T-helper 17 cell (primary cell): ENCODE measurements around the gene HPDL. TPM values are rescaled to one million over a fixed set of nuclear protein-coding genes. Genes with fewer than 3 reads are reported as not detected.
A peak's percentile ranks its signal among the peaks of the same experiment; 100 is the strongest.
"Not testable (repeated sequence)": the region's sequence is repeated elsewhere in the genome, so short reads cannot be mapped to it uniquely, and the experiment has no call there.

ENCODE experiments used
- ATAC-seq: fragments of 150-1000 bp; cut with Tn5 transposase; 2 replicates; pipeline ENCODE4 v1.10.0; 2021; ENCODE audit warnings: mild to moderate bottlenecking, moderate library complexity
- DNase-seq, 3 donors: peaks; one replicate each; pipeline versions ENCODE4 v3.0.0 to v3.0.0-alpha.2; 2020 to 2021
- H3K9me3 ChIP-seq: one replicate; pipeline ENCODE4 v1.7.0; 2013; ENCODE audit warnings: low read length, mild to moderate bottlenecking; ENCODE audit not compliant: control insufficient read depth, poor library complexity, severe bottlenecking
- H3K27ac Mint-ChIP-seq: one replicate; pipeline ENCODE4 v1.8.0; 2022; ENCODE audit warnings: mild to moderate bottlenecking, moderate library complexity, mixed read lengths
- H3K27me3 Mint-ChIP-seq: one replicate; pipeline ENCODE4 v1.8.0; 2022; ENCODE audit warnings: mixed read lengths
- H3K36me3 Mint-ChIP-seq: one replicate; pipeline ENCODE4 v1.8.0; 2022; ENCODE audit warnings: low read depth, mixed read lengths
- H3K4me1 Mint-ChIP-seq: one replicate; pipeline ENCODE4 v1.8.0; 2022; ENCODE audit warnings: mild to moderate bottlenecking, mixed read lengths
- H3K4me3 Mint-ChIP-seq: one replicate; pipeline ENCODE4 v1.8.0; 2022; ENCODE audit warnings: mild to moderate bottlenecking, moderate library complexity, mixed read lengths
- total RNA-seq, 4 donors: library from RNA in 2 of 4; stranded (reverse) in 2 of 4; gene quantifications; one replicate each; pipeline ENCODE4 v1.2.3 and lab custom pipeline; 2022 to 2026

HPDL gene
- under 1 TPM; 0.17 to 0.21 TPM for total RNA-seq
- total RNA-seq (lab: John Stamatoyannopoulos, UW): 0.23 to 0.70 reads per million in 2 donors

DNA sequence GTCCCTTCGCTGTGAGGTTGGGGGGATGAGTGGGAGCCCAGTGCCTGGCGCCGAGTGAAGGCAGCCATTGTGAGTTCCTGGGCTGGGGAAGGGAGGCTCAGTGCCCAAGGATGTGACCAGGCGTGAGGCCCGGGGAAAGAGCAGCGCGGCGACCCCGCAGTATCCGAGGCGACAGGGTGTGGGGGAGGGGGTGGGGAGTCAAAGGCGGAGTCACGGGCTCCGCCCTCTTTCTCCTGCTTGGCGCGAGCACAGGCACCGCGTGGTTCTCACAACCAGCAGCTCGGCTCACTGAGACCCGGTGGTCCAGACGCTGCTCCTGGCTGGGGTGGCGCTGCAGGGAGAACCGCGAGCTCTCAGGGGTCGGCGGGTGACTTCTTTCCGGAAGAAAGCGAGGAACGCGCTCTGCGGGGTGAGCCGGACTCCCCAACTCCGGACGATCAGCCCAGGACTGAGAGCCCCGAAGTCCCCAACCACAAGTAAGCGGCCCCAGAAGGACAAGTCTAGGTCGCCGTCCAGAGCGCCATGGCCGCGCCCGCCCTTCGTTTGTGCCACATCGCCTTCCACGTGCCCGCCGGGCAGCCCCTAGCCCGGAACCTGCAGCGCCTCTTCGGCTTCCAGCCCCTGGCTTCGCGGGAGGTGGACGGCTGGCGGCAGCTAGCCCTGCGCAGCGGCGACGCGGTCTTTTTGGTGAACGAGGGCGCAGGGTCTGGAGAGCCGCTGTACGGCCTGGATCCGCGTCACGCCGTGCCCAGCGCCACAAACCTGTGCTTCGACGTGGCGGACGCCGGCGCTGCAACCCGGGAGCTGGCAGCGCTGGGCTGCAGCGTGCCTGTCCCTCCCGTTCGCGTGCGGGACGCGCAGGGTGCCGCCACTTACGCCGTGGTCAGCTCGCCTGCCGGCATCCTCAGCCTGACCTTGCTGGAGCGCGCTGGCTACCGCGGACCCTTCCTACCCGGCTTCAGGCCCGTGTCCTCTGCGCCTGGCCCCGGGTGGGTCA, at the start of gene HPDL:
Gene HPDL (plus strand): TSS at position 269 of the 997 bp plus-strand sequence. CDS start 254 bp downstream, at position 523.
- Mint-ChIP-seq H3K27ac (peak within 1 kb of the TSS; percentile 90), H3K4me1 (peaks cover 3% of the 10 kb centered on the region), H3K27me3 (no peaks in the 10 kb centered on the region), H3K36me3 (no peaks in the 10 kb centered on the region), H3K4me3 (peak within 1 kb of the TSS; percentile 91)
- ATAC-seq: peak; percentile 79
- no peaks in the 10 kb centered on the region for H3K9me3 ChIP-seq
- peak in 2 of 3 donors; percentile 29 to 35 for DNase-seq

GRCh38 chr1:45282351-45282750, 44.3 kb upstream of the HPDL start:
- no peaks in the 10 kb centered on the region for H3K9me3 ChIP-seq
- ATAC-seq (no peak), DNase-seq (no peak)
- H3K4me1 Mint-ChIP-seq: peaks cover 4% of the 10 kb centered on the region
- H3K4me3 Mint-ChIP-seq: no peak overlapping the region
- peak overlapping the region; percentile 39 for H3K27ac Mint-ChIP-seq
- H3K36me3 Mint-ChIP-seq: peaks cover 5% of the 10 kb centered on the region
- peaks cover 28% of the 10 kb centered on the region for H3K27me3 Mint-ChIP-seq

- not testable (repeated sequence) for H3K4me3 Mint-ChIP-seq, H3K4me1 Mint-ChIP-seq, H3K27ac Mint-ChIP-seq, H3K36me3 Mint-ChIP-seq, DNase-seq, H3K9me3 ChIP-seq, ATAC-seq
- peaks cover 19% of the 10 kb centered on the region for H3K27me3 Mint-ChIP-seq
Measured at GRCh38 chr1:45284858-45285257, 41.8 kb upstream of the HPDL start.

DNA sequence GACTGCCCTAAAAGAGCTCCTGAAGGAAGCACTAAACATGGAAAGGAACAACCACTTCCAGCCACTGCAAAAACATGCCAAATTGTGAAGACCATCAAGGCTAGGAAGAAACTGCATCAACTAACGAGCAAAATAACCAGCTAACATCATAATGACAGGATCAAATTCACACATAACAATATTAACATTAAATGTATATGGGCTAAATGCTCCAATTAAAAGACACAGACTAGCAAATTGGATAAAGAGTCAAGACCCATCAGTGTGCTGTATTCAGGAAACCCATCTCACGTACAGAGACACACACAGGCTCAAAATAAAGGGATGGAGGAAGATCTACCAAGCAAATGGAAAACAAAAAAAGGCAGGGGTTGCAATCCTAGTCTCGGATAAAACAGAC, 40.2 kb upstream of the HPDL start:
- not testable (repeated sequence) for H3K4me3 Mint-ChIP-seq, H3K27ac Mint-ChIP-seq, DNase-seq, H3K4me1 Mint-ChIP-seq, H3K36me3 Mint-ChIP-seq, ATAC-seq, H3K9me3 ChIP-seq
- peaks cover 14% of the 10 kb centered on the region for H3K27me3 Mint-ChIP-seq

- not testable (repeated sequence) for DNase-seq, H3K4me3 Mint-ChIP-seq, ATAC-seq, H3K9me3 ChIP-seq, H3K4me1 Mint-ChIP-seq, H3K36me3 Mint-ChIP-seq, H3K27me3 Mint-ChIP-seq
- peak overlapping the region; percentile 43 for H3K27ac Mint-ChIP-seq
Measured at GRCh38 chr1:45291002-45291401, 35.7 kb upstream of the HPDL start.

DNA sequence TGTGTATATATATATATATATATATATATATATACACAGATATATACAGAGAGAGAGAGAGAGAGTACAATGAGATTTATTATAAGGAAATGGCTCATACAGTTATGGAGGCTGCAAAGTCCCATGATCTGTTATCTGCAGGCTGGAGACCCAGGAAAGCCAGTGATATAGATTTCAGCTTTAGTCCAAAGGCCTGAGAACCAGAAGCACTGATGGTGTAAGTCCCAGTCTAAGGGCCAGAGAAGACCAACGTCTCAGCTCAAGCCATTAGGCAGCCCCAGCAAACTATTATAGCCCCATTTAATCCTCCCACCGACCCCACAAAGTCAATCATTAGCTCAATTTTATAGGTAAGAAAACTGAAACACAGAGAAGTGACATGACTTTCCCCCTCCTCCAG, 35.0 kb upstream of the HPDL start:
- Mint-ChIP-seq H3K4me1 (peaks cover 3% of the 10 kb centered on the region), H3K27ac (peak overlapping the region; percentile 43), H3K4me3 (no peak overlapping the region), H3K36me3 (no peaks in the 10 kb centered on the region), H3K27me3 (no peaks in the 10 kb centered on the region)
- no peak for DNase-seq
- no peak for ATAC-seq
- H3K9me3 ChIP-seq: no peaks in the 10 kb centered on the region

GRCh38 chr1:45297666-45298356, 28.9 kb upstream of the HPDL start:
- Mint-ChIP-seq H3K4me3 (no peak overlapping the region), H3K4me1 (peaks cover 9% of the 10 kb centered on the region), H3K27ac (no peak overlapping the region), H3K27me3 (no peaks in the 10 kb centered on the region), H3K36me3 (no peaks in the 10 kb centered on the region)
- no peaks in the 10 kb centered on the region for H3K9me3 ChIP-seq
- DNase-seq (no peak), ATAC-seq (no peak)

- H3K9me3 ChIP-seq: no peaks in the 10 kb centered on the region
- no peak for DNase-seq
- no peak overlapping the region for H3K4me3 Mint-ChIP-seq
- no peaks in the 10 kb centered on the region for H3K36me3 Mint-ChIP-seq
- H3K27ac Mint-ChIP-seq: no peak overlapping the region
- H3K4me1 Mint-ChIP-seq: peaks cover 12% of the 10 kb centered on the region
- H3K27me3 Mint-ChIP-seq: no peaks in the 10 kb centered on the region
- no peak for ATAC-seq
Measured at GRCh38 chr1:45299296-45299695, 27.4 kb upstream of the HPDL start.

DNA sequence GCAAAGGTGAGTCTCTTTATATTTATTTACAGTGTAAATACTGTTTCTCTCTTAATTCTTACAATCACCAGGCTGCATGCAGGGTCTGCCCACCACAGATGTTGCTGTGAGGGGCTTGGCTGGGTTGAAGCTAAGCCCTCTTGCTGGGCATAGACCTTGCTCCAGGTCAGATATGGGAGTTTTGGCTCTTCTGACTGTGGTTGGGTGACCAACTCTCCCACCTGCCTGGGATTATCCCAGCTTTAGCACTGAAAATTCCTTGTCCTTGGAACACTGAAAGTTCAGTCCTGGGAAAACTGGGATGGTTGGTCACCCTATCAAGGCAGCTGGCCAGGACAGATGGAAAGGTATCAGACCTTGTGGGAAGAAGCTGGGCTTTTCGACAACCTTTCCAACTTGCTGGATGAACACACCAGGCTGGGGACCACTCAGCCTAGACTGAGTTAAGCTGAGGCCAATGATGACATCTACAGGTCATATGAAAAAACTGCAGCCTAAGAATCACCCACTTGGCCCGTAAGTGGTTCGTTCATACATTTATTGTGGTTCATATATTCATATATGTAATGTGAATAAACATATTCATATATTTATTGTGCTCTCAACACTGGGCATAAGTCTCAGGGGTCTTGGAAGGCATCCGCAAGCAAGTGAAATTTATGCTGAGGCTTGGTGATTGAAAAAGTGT, 26.6 kb upstream of the HPDL start:
- ATAC-seq: no peak
- H3K4me3 Mint-ChIP-seq: no peak overlapping the region

GRCh38 chr1:45300669-45300997, 26.1 kb upstream of the HPDL start:
- no peaks in the 10 kb centered on the region for H3K9me3 ChIP-seq
- H3K27ac Mint-ChIP-seq: peak overlapping the region; percentile 66
- peaks cover 21% of the 10 kb centered on the region for H3K4me1 Mint-ChIP-seq
- no peaks in the 10 kb centered on the region for H3K27me3 Mint-ChIP-seq
- DNase-seq: no peak
- H3K4me3 Mint-ChIP-seq: no peak overlapping the region
- ATAC-seq: no peak
- H3K36me3 Mint-ChIP-seq: no peaks in the 10 kb centered on the region

More for the DNA sequence above, 26.6 kb upstream of the HPDL start:
- H3K27me3 Mint-ChIP-seq: no peaks in the 10 kb centered on the region
- H3K36me3 Mint-ChIP-seq: no peaks in the 10 kb centered on the region
- H3K27ac Mint-ChIP-seq: peak overlapping the region; percentile 66
- no peaks in the 10 kb centered on the region for H3K9me3 ChIP-seq
- DNase-seq: peak in 1 of 3 donors; percentile 9
- H3K4me1 Mint-ChIP-seq: peaks cover 17% of the 10 kb centered on the region

GRCh38 chr1:45302505-45303150, 24.1 kb upstream of the HPDL start:
- no peaks in the 10 kb centered on the region for H3K27me3 Mint-ChIP-seq
- ATAC-seq: no peak
- H3K4me1 Mint-ChIP-seq: peaks cover 24% of the 10 kb centered on the region
- no peaks in the 10 kb centered on the region for H3K9me3 ChIP-seq
- DNase-seq: no peak
- peak overlapping the region; percentile 59 for H3K27ac Mint-ChIP-seq
- H3K4me3 Mint-ChIP-seq: peak overlapping the region; percentile 69
- H3K36me3 Mint-ChIP-seq: peaks cover 2% of the 10 kb centered on the region

DNA sequence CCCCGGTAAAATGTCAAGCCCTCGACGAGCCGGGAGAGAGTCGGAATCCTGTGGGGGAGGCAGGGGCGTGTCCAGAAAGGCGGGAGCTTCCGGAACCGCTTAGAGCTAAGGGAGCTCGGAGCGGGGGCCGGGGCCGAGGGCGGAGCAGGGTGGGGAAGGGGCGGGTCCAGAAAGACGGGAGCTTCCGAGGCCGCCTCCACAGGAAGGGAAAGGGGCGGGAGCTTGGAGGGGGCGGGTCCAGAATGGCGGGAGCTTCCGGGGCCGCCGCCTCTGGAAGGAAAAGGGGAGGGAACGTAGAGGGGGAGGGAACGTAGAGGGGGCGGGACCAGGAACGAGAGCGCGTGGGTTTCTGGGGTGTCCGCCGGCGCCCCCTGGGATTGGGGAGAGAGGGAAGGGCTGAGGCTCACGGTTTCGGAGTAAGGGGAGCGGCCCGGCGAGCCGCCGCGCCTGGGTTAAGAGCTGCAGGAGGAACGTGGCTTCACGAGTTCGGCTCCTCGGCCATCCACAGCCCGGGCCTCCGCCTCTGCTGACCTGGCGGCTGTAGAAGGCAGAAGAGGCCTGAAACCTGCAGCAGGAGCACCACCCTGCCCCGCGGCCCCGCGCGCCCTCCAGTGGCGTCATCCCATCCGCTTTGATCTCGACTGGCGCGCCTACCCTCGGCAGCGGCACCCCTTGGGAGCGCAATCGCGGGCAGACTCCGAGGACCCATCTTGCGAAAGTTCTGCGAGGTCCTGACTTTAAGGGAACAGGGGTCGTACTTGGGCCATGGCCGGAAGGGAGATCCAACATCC, 23.0 kb upstream of the HPDL start:
- ATAC-seq (peak; percentile 87), DNase-seq (peak; percentile 86 to 98 (median 96))
- H3K27ac Mint-ChIP-seq: peak overlapping the region; percentile 87
- H3K9me3 ChIP-seq: no peaks in the 10 kb centered on the region
- peaks cover 24% of the 10 kb centered on the region for H3K4me1 Mint-ChIP-seq
- H3K36me3 Mint-ChIP-seq: peaks cover 2% of the 10 kb centered on the region
- peak overlapping the region; percentile 90 for H3K4me3 Mint-ChIP-seq
- no peaks in the 10 kb centered on the region for H3K27me3 Mint-ChIP-seq
